Subcutaneous adipose tissue (tissue), 4 donors: ENCODE results near the gene CRHBP. TPM values are rescaled to one million over a fixed set of nuclear protein-coding genes. Genes with fewer than 3 reads are reported as not detected.

Experiments used
- CTCF ChIP-seq: fragments of 450-650 bp; IDR thresholded peaks from one replicate; pipeline ENCODE4 v1.5.1; 2016; ENCODE audit warnings: low read depth, mild to moderate bottlenecking, control low read depth, antibody characterized with exemption, moderate library complexity
- small RNA-seq: library from RNA; depleted of rRNA; stranded (forward); fragments of <200 nt; gene quantifications from one replicate; pipeline ENCODE3, GENCODE V24; 2016
- total RNA-seq, 4 donors: library from RNA; depleted of rRNA; stranded (reverse); fragments of >200 nt; gene quantifications; one replicate each; pipeline ENCODE4 v1.1.0, GENCODE V29; 2016

The CRHBP gene
- total RNA-seq, 4 donors from 2014 or later: 2.0 to 16.4 (median 3.9) TPM

GRCh38 chr5:77010243-77010642, 57.4 kb downstream of the CRHBP start:
- no peak for TF ChIP-seq CTCF

GRCh38 chr5:77011498-77011897, 58.7 kb downstream of the CRHBP start:
- TF ChIP-seq CTCF: no peak

GRCh38 chr5:77012601-77013000, 59.8 kb downstream of the CRHBP start:
- no peak for TF ChIP-seq CTCF

- no peak for TF ChIP-seq CTCF
Measured at GRCh38 chr5:77015938-77016569, 63.2 kb downstream of the CRHBP start.

GRCh38 chr5:77016962-77017361, 64.1 kb downstream of the CRHBP start:
- TF ChIP-seq CTCF: no peak

GRCh38 chr5:77017668-77018067, 64.8 kb downstream of the CRHBP start:
- no peak for TF ChIP-seq CTCF

Small RNA genes lying within 50 kb of the gene (small RNA-seq; reads per million reads assigned to genes)
- gene RNU6ATAC36P: not detected

Other genes starting within 250 kb of the CRHBP start
- 10 to 100 TPM in 2 of 4 donors, 1 to 10 TPM in 2; 6.6 to 31.7 (median 14.6) TPM for gene F2R, start 236.9 kb upstream of the CRHBP start, total RNA-seq
- gene F2RL1, start 134.0 kb upstream of the CRHBP start, total RNA-seq: 1 to 10 TPM in 1 of 4 donors, under 1 TPM in 3; 0.19 to 3.6 (median 0.35) TPM
- 1 to 10 TPM in 1 of 4 donors, not detected in 3; 2.5 TPM for gene S100Z, start 103.0 kb upstream of the CRHBP start, total RNA-seq
- gene AGGF1, start 77.4 kb downstream of the CRHBP start, total RNA-seq: 10 to 100 TPM; 20.9 to 24.1 (median 23.3) TPM
- 100 to 1,000 TPM in 1 of 4 donors, 10 to 100 TPM in 3; 17.1 to 117 (median 28.3) TPM for gene ZBED3, start 134.2 kb downstream of the CRHBP start, total RNA-seq